Right cardiac atrium (tissue), 5 donors: ENCODE data around the gene TMEM8B. TPM values are rescaled to one million over a fixed set of nuclear protein-coding genes. Genes with fewer than 3 reads are reported as not detected.
"Not testable (repeated sequence)": the region's sequence is repeated elsewhere in the genome, so short reads cannot be mapped to it uniquely, and the experiment has no call there.

Source experiments
- ATAC-seq, 2 donors: fragments of 200-7000 bp; cut with Tn5 transposase; one replicate each; pipeline versions ENCODE4 v1.8.0 to v1.9.1; 2020; ENCODE audit warnings: moderate library complexity in 2 of 2, mild to moderate bottlenecking in 1 of 2
- DNase-seq, 3 donors: peaks; one replicate each; pipeline ENCODE4 v3.0.0-alpha.2; 2020
- H3K27ac ChIP-seq: one replicate; pipeline ENCODE4 v1.5.1; 2013; ENCODE audit warnings: mild to moderate bottlenecking, low read length, control low read depth, moderate library complexity
- H3K27me3 ChIP-seq: one replicate; pipeline ENCODE4 v1.6.1; 2013; ENCODE audit not compliant: control insufficient read depth, insufficient read depth
- H3K4me1 ChIP-seq: one replicate; pipeline ENCODE4 v1.6.1; 2013; ENCODE audit warnings: low read length; ENCODE audit not compliant: control insufficient read depth, insufficient read depth
- H3K4me3 ChIP-seq: one replicate; pipeline ENCODE4 v1.5.1; 2013; ENCODE audit warnings: low read length, control low read depth
- H3K9me3 ChIP-seq: one replicate; pipeline ENCODE4 v1.6.1; 2013; ENCODE audit warnings: low read length; ENCODE audit not compliant: control insufficient read depth
- WGBS: extraction: QIAGEN DNeasy Blood & Tissue Kit; methylation state at CpG from one replicate; pipeline ENCODE4 v1.1.7; 2013; 5-methylcytosine and 5-hydroxymethylcytosine counted together
- intact Hi-C, 4 donors: fragments of 100-400 bp; cut with DNase I; formaldehyde crosslinking; loops; one replicate each; pipeline versions ENCODE4 v1.11.0 to v1.14.0; 2022 to 2023
- polyA plus RNA-seq: library from polyadenylated mRNA; stranded (reverse); fragments of 200-250 nt; gene quantifications from one replicate; pipeline ENCODE4 v1.2.3, GENCODE V29; 2013
- total RNA-seq, 4 donors: library from RNA; stranded (reverse); fragmentation: NEBNext Ultra II Directional; extraction: Animal tissue kit (Norgen Biotek cat#: 25700); gene quantifications; one replicate each; pipeline ENCODE4 v1.2.1, GENCODE V29; 2021
- donor health status: healthy with polysubstance abuse.
- donor health status: DM: no; HTN: yes; CAD: no.
- donor health status: DM: no; HTN: no; CAD: no.
- donor health status: DM: no; HTN: yes; CAD: no; lungs with severe emphysema.
- donor health status: DM: yes; HTN: yes; CAD: no.

Gene TMEM8B
- total and polyA plus RNA-seq, 5 donors = 12.7 to 21.3 (median 21.0) TPM

GRCh38 chr9:35909274-35909673 lies 80.2 kb downstream of the TMEM8B start, which contains the start of gene SPAAR:
TSS of gene SPAAR (plus strand) at chr9:35909490. CDS start at chr9:35910464, 974 bp downstream.
- intact Hi-C loops = loop anchor here in 2 of 4 donors (5.0 to 10.0 kb wide), 2 partner anchors 38 to 116 kb away; no protein-coding TSS in a partner anchor
- peaks cover 34% of the 10 kb centered on the region for H3K4me1 ChIP-seq

GRCh38 chr9:35909687-35910612 lies 80.9 kb downstream of the TMEM8B start:
- intact Hi-C loops = loop anchor here in 2 of 4 donors (5.0 to 10.0 kb wide), 2 partner anchors 37 to 115 kb away; no protein-coding TSS in a partner anchor
- ATAC-seq = peak in 1 of 2 donors; percentile 11
- Histone ChIP-seq H3K4me3 (peak overlapping the region; percentile 36), H3K4me1 (peaks cover 31% of the 10 kb centered on the region), H3K27me3 (no peaks in the 10 kb centered on the region), H3K9me3 (no peaks in the 10 kb centered on the region), H3K27ac (peak overlapping the region; percentile 97)
- 67% methylated on average over 34 of the region's 34 CpGs for WGBS
- peak; percentile 63 to 81 (median 80) for DNase-seq

More at GRCh38 chr9:35909274-35909673, 80.2 kb downstream of the TMEM8B start, which contains the start of gene SPAAR:
- Histone ChIP-seq H3K4me3 (peak within 1 kb of the TSS; percentile 36), H3K27ac (peak within 1 kb of the TSS; percentile 97), H3K9me3 (no peaks in the 10 kb centered on the region), H3K27me3 (no peaks in the 10 kb centered on the region)
- DNase-seq = peak; percentile 39 to 76 (median 74)
- ATAC-seq = no peak
- WGBS = 57% methylated on average over 11 of the region's 11 CpGs

GRCh38 chr9:35910613-35911359 lies 81.8 kb downstream of the TMEM8B start:
- Histone ChIP-seq H3K27ac (peak overlapping the region; percentile 97), H3K4me1 (peaks cover 28% of the 10 kb centered on the region)
- intact Hi-C loops = no loop called here

GRCh38 chr9:35911690-35912089 lies 82.7 kb downstream of the TMEM8B start:
- DNase-seq (peak; percentile 29 to 72 (median 64)), ATAC-seq (no peak)
- Histone ChIP-seq H3K9me3 (no peaks in the 10 kb centered on the region), H3K4me3 (peak overlapping the region; percentile 27), H3K4me1 (peaks cover 23% of the 10 kb centered on the region), H3K27ac (peak overlapping the region; percentile 49), H3K27me3 (no peaks in the 10 kb centered on the region)
- intact Hi-C loops = no loop called here
- WGBS = 60% methylated on average over 10 of the region's 10 CpGs

More at GRCh38 chr9:35910613-35911359, 81.8 kb downstream of the TMEM8B start:
- no peak for ATAC-seq
- DNase-seq = peak in 2 of 3 donors; percentile 25 to 67
- peak overlapping the region; percentile 6 for H3K4me3 ChIP-seq
- no peaks in the 10 kb centered on the region for H3K27me3 ChIP-seq
- no peaks in the 10 kb centered on the region for H3K9me3 ChIP-seq
- 59% methylated on average over 14 of the region's 14 CpGs for WGBS

GRCh38 chr9:35912791-35913400 lies 83.9 kb downstream of the TMEM8B start:
- H3K27me3 ChIP-seq = no peaks in the 10 kb centered on the region
- intact Hi-C loops = no loop called here
- WGBS = 67% methylated on average over 10 of the region's 10 CpGs
- H3K4me1 ChIP-seq = peaks cover 21% of the 10 kb centered on the region
- H3K9me3 ChIP-seq = no peaks in the 10 kb centered on the region
- DNase-seq (peak in 1 of 3 donors; percentile 47), ATAC-seq (no peak)
- peak overlapping the region; percentile 39 for H3K27ac ChIP-seq
- peak overlapping the region; percentile 30 for H3K4me3 ChIP-seq

- H3K4me3 ChIP-seq, H3K9me3 ChIP-seq, H3K27me3 ChIP-seq, ATAC-seq, H3K27ac ChIP-seq, intact Hi-C loops, DNase-seq: not testable (repeated sequence)
- H3K4me1 ChIP-seq = peaks cover 18% of the 10 kb centered on the region
These were observed 84.4 kb downstream of the TMEM8B start for GRCh38 chr9:35913429-35913828.

GRCh38 chr9:35914301-35914807 lies 85.3 kb downstream of the TMEM8B start:
- 8% methylated on average over 9 of the region's 9 CpGs for WGBS
- Histone ChIP-seq H3K4me3 (no peak overlapping the region), H3K27me3 (no peaks in the 10 kb centered on the region), H3K4me1 (peaks cover 10% of the 10 kb centered on the region), H3K9me3 (no peaks in the 10 kb centered on the region), H3K27ac (peak overlapping the region; percentile 15)
- intact Hi-C loops = no loop called here
- ATAC-seq (peak; percentile 84 to 87), DNase-seq (peak; percentile 85 to 93 (median 92))

Other genes with a start within 250 kb of the TMEM8B start
- gene TESK1, start 224.0 kb upstream of the TMEM8B start, total RNA-seq = 10 to 100 TPM; 25.0 to 35.3 (median 27.4) TPM
- 30.5 TPM for gene TESK1, start 224.0 kb upstream of the TMEM8B start, polyA plus RNA-seq
- under 1 TPM; 0.58 to 0.68 (median 0.60) TPM for gene CD72, start 210.8 kb upstream of the TMEM8B start, total RNA-seq
- gene CD72, start 210.8 kb upstream of the TMEM8B start, polyA plus RNA-seq = 0.66 TPM
- gene SIT1, start 178.3 kb upstream of the TMEM8B start, total RNA-seq = 1 to 10 TPM in 1 of 4 donors, under 1 TPM in 1, not detected in 2; 0.26 to 1.5 TPM
- gene SIT1, start 178.3 kb upstream of the TMEM8B start, polyA plus RNA-seq = 0.14 TPM
- over 10,000 TPM; 19,654 to 22,919 (median 21,195) TPM for gene RMRP, start 171.2 kb upstream of the TMEM8B start, total RNA-seq
- 218 TPM for gene RMRP, start 171.2 kb upstream of the TMEM8B start, polyA plus RNA-seq
- 10 to 100 TPM; 54.7 to 61.6 (median 60.1) TPM for gene CCDC107, start 170.9 kb upstream of the TMEM8B start, total RNA-seq
- gene CCDC107, start 170.9 kb upstream of the TMEM8B start, polyA plus RNA-seq = 75.0 TPM
- gene ARHGEF39, start 164.0 kb upstream of the TMEM8B start, total RNA-seq = under 1 TPM in 3 of 4 donors, not detected in 1; 0.29 to 0.50 (median 0.34) TPM
- 0.52 TPM for gene ARHGEF39, start 164.0 kb upstream of the TMEM8B start, polyA plus RNA-seq
- 1 to 10 TPM in 3 of 4 donors, not detected in 1; 1.0 to 1.2 (median 1.1) TPM for gene CA9, start 155.3 kb upstream of the TMEM8B start, total RNA-seq
- 1.4 TPM for gene CA9, start 155.3 kb upstream of the TMEM8B start, polyA plus RNA-seq
- 100 to 1,000 TPM; 573 to 840 (median 738) TPM for gene TPM2, start 139.3 kb upstream of the TMEM8B start, total RNA-seq
- 2,123 TPM for gene TPM2, start 139.3 kb upstream of the TMEM8B start, polyA plus RNA-seq
- gene TLN1, start 97.0 kb upstream of the TMEM8B start, total RNA-seq = 100 to 1,000 TPM; 263 to 375 (median 298) TPM
- gene TLN1, start 97.0 kb upstream of the TMEM8B start, polyA plus RNA-seq = 171 TPM
- 10 to 100 TPM; 24.5 to 35.4 (median 25.7) TPM for gene CREB3, start 96.6 kb upstream of the TMEM8B start, total RNA-seq
- gene CREB3, start 96.6 kb upstream of the TMEM8B start, polyA plus RNA-seq = 29.6 TPM
- gene GBA2, start 80.0 kb upstream of the TMEM8B start, total RNA-seq = 100 to 1,000 TPM in 2 of 4 donors, 10 to 100 TPM in 2; 93.7 to 117 (median 102) TPM
- gene GBA2, start 80.0 kb upstream of the TMEM8B start, polyA plus RNA-seq = 70.3 TPM
- gene RGP1, start 79.9 kb upstream of the TMEM8B start, total RNA-seq = 10 to 100 TPM; 25.7 to 35.0 (median 30.4) TPM
- 17.7 TPM for gene RGP1, start 79.9 kb upstream of the TMEM8B start, polyA plus RNA-seq
- not detected for gene MSMP, start 75.0 kb upstream of the TMEM8B start, total RNA-seq
- gene MSMP, start 75.0 kb upstream of the TMEM8B start, polyA plus RNA-seq = 0.27 TPM
- 10 to 100 TPM; 21.3 to 29.9 (median 26.3) TPM for gene NPR2, start 37.6 kb upstream of the TMEM8B start, total RNA-seq
- 24.7 TPM for gene NPR2, start 37.6 kb upstream of the TMEM8B start, polyA plus RNA-seq
- gene SPAG8, start 17.0 kb upstream of the TMEM8B start, total RNA-seq = 1 to 10 TPM; 2.6 to 6.0 (median 4.9) TPM
- gene SPAG8, start 17.0 kb upstream of the TMEM8B start, polyA plus RNA-seq = 5.4 TPM
- gene HINT2, start 14.2 kb upstream of the TMEM8B start, total RNA-seq = 10 to 100 TPM; 56.7 to 60.7 (median 59.0) TPM
- 108 TPM for gene HINT2, start 14.2 kb upstream of the TMEM8B start, polyA plus RNA-seq
- gene FAM221B, start 496 bp upstream of the TMEM8B start, total RNA-seq = not detected
- gene FAM221B, start 496 bp upstream of the TMEM8B start, polyA plus RNA-seq = not detected
- gene OR13J1, start 41.2 kb downstream of the TMEM8B start, total RNA-seq = not detected
- not detected for gene OR13J1, start 41.2 kb downstream of the TMEM8B start, polyA plus RNA-seq
- 1 to 10 TPM; 2.0 to 5.9 (median 5.1) TPM for gene HRCT1, start 77.0 kb downstream of the TMEM8B start, total RNA-seq
- gene HRCT1, start 77.0 kb downstream of the TMEM8B start, polyA plus RNA-seq = 3.3 TPM
- 1 to 10 TPM; 3.7 to 8.0 (median 5.8) TPM for gene SPAAR, start 80.3 kb downstream of the TMEM8B start, total RNA-seq
- gene SPAAR, start 80.3 kb downstream of the TMEM8B start, polyA plus RNA-seq = 8.7 TPM
- not detected for gene OR2S2, start 128.9 kb downstream of the TMEM8B start, total RNA-seq
- not detected for gene OR2S2, start 128.9 kb downstream of the TMEM8B start, polyA plus RNA-seq
- gene RECK, start 207.7 kb downstream of the TMEM8B start, total RNA-seq = 10 to 100 TPM in 1 of 4 donors, 1 to 10 TPM in 3; 7.4 to 10.1 (median 8.6) TPM
- gene RECK, start 207.7 kb downstream of the TMEM8B start, polyA plus RNA-seq = 4.3 TPM